GM11168 (cell line): ENCODE data around the gene CDH22.

Source experiments
- in situ Hi-C: fragments of 300-500 bp; cut with MboI; formaldehyde crosslinking; loops from one replicate; pipeline ENCODE4 v1.12.0; 2022; ENCODE audit warnings: low sequenced_read_pairs; ENCODE audit not compliant: unreplicated experiment

The CDH22 gene

GRCh38 chr20:46134716-46135115 is 173.6 kb downstream of the CDH22 start:
- in situ Hi-C loops: no loop called here

- in situ Hi-C loops: no loop called here
Observed at GRCh38 chr20:46133886-46134654, 174.2 kb downstream of the CDH22 start.

DNA sequence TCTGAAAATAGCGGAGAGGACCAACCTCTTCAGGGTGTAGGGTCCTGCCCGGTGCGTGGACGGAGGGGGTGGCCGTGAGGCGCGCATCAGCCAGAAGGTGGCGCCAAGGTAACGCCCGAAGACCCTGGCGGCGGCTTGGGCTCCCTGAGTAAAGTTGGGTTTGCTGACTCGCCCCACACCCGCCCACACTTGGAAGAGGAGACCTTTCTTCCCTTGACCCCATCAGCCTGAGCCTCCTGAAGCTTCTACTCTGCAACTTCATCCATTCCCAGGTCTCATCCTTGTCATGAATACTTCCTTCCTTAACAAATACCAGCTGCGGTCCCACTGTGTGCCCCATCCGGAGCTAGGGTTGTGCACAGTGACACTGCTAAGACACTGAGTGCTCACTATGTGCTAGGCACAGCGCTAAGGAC is 175.6 kb downstream of the CDH22 start:
- in situ Hi-C loops: no loop called here

DNA sequence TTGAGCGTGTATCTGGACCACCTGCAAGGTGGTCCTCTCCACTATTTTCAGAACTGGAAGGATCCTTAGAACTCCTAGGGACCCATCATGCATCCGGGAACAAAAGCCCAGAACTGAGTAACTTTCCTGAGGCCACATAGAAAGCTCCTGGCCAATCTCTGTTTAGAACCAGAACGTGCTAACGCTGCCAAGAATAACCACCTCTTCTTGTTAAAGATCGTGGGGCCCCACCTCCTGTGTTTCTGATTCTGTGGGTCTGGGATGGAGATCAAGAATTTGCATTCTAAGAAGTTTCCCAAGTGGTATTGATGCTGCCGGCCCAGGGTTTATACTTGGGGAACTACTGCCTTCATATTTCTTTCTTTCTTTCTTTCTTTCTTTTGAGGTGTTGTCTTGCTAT is 176.9 kb downstream of the CDH22 start:
- in situ Hi-C loops: no loop called here

- in situ Hi-C loops: no loop called here
Observed at GRCh38 chr20:46130534-46130933, 177.8 kb downstream of the CDH22 start.

DNA sequence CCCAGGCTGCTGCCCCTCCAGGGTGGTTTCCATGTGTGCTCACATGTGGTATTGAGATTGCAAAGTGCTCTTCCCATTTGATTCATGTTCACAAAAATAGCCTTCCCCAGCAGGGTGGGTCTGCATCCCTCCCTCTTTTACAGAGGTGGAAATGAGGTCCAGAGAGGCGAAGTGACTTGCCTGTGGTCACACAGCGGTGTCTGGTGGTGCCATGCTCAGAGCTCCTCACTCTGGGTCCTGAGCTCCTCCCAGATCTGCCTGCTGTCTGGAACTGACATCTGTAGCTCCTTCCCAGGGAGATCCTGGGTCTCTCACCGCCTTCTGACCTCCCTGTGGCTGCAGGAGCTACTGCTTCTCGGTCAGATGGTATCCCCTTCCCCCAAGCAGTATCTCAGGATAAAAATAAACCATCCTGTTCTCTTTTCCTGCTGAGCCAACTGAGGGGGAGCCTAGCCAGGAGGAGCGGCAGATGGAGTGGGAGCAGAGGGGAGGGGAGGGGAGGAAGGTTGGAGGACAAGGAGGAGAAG is 178.3 kb downstream of the CDH22 start:
- in situ Hi-C loops: no loop called here

- in situ Hi-C loops: no loop called here
Observed at GRCh38 chr20:46128310-46129151, 179.8 kb downstream of the CDH22 start.

- in situ Hi-C loops: no loop called here
Observed at GRCh38 chr20:46127396-46128010, 180.8 kb downstream of the CDH22 start.

DNA sequence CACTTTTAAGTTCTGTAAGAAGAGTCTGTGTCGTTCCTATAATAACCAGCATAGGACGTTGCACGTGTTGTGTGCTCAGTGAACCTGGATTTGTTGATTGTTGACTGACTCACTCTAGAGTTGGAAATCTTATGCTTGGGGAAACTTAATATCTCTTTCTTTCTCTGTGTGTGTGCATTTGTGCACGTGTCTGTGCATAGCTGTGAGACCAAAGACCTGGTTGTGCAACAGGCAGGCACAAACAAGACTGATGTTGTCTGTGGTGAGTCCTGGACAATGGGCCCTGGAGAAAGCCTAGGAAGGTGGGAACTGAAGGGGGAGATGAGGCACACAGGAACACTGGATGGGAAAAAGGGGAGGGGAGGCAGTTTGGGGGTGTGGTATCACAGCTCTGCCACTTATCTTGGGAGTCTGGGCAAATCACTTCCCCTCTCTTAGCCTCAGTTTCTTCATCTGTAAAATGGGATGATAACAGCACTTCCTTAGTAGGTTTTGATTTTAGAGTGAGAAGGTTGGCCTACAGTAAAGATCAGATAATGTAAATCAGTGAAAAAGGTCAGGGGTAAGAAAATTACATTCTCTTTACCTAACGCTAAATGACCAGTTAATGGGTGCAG is 181.8 kb downstream of the CDH22 start:
- in situ Hi-C loops: no loop called here
